Endothelial cell (in vitro differentiated cells): ENCODE results near the gene VPS13D. TPM values are rescaled to one million over a fixed set of nuclear protein-coding genes. Genes with fewer than 3 reads are reported as not detected.

ENCODE experiments used
- DNase-seq: peaks from one replicate; pipeline ENCODE4 v3.0.0; 2021; ENCODE audit warnings: low spot score
- H3K27ac Mint-ChIP-seq: one replicate; pipeline ENCODE4 v1.8.0; 2021; ENCODE audit warnings: mixed read lengths, inconsistent platforms; ENCODE audit not compliant: unreplicated experiment
- H3K27me3 Mint-ChIP-seq: one replicate; pipeline ENCODE4 v1.8.0; 2021; ENCODE audit warnings: mild to moderate bottlenecking, moderate library complexity, mixed read lengths, inconsistent platforms; ENCODE audit not compliant: unreplicated experiment
- H3K36me3 Mint-ChIP-seq: one replicate; pipeline ENCODE4 v1.8.0; 2021; ENCODE audit warnings: mild to moderate bottlenecking, low read depth, mixed read lengths, inconsistent platforms; ENCODE audit not compliant: unreplicated experiment
- H3K4me1 Mint-ChIP-seq: one replicate; pipeline ENCODE4 v1.8.0; 2021; ENCODE audit warnings: mild to moderate bottlenecking, mixed read lengths, inconsistent platforms; ENCODE audit not compliant: unreplicated experiment
- H3K4me3 Mint-ChIP-seq: one replicate; pipeline ENCODE4 v1.8.0; 2021; ENCODE audit warnings: mild to moderate bottlenecking, mixed read lengths, inconsistent platforms; ENCODE audit not compliant: unreplicated experiment
- H3K9me3 Mint-ChIP-seq: one replicate; pipeline ENCODE4 v1.8.0; 2021; ENCODE audit warnings: mixed read lengths, inconsistent platforms; ENCODE audit not compliant: unreplicated experiment
- CTCF ChIP-seq: fragments of 200-600 bp; sonication (generic); IDR thresholded peaks from one replicate; pipeline ENCODE4 v1.5.0; 2021; ENCODE audit warnings: antibody characterized with exemption; ENCODE audit not compliant: unreplicated experiment
- total RNA-seq: library from RNA; stranded (reverse); fragmentation: NEBNext Ultra II Directional; extraction: Animal tissue kit (Norgen Biotek cat#: 25700); gene quantifications from one replicate; pipeline ENCODE4 v1.2.1, GENCODE V29; 2021; ENCODE audit not compliant: unreplicated experiment

Gene VPS13D
- total RNA-seq, 1 donor from 2014 or later, result 37.8 TPM

- Mint-ChIP-seq H3K27me3 (no peaks in the 10 kb centered on the region), H3K4me1 (peaks cover 51% of the 10 kb centered on the region), H3K27ac (no peak overlapping the region), H3K4me3 (no peak overlapping the region), H3K36me3 (peaks cover 16% of the 10 kb centered on the region), H3K9me3 (no peaks in the 10 kb centered on the region)
- no peak for TF ChIP-seq CTCF
- DNase-seq, result no peak
Observed at GRCh38 chr1:12457771-12458170, 227.9 kb downstream of the VPS13D start.

- no peak overlapping the region for H3K4me3 Mint-ChIP-seq
- peaks cover 21% of the 10 kb centered on the region for H3K36me3 Mint-ChIP-seq
- H3K27ac Mint-ChIP-seq, result no peak overlapping the region
- no peaks in the 10 kb centered on the region for H3K9me3 Mint-ChIP-seq
- peaks cover 43% of the 10 kb centered on the region for H3K4me1 Mint-ChIP-seq
- no peak for DNase-seq
- TF ChIP-seq CTCF, result no peak
- peaks cover 2% of the 10 kb centered on the region for H3K27me3 Mint-ChIP-seq
Observed at GRCh38 chr1:12458571-12458970, 228.7 kb downstream of the VPS13D start.

GRCh38 chr1:12460121-12460520 is 230.3 kb downstream of the VPS13D start:
- Mint-ChIP-seq H3K9me3 (no peaks in the 10 kb centered on the region), H3K4me1 (peaks cover 28% of the 10 kb centered on the region), H3K27me3 (peaks cover 2% of the 10 kb centered on the region), H3K4me3 (no peak overlapping the region), H3K27ac (no peak overlapping the region), H3K36me3 (peaks cover 25% of the 10 kb centered on the region)
- TF ChIP-seq CTCF, result no peak
- no peak for DNase-seq

- H3K36me3 Mint-ChIP-seq, result peaks cover 27% of the 10 kb centered on the region
- H3K27ac Mint-ChIP-seq, result no peak overlapping the region
- H3K27me3 Mint-ChIP-seq, result peaks cover 2% of the 10 kb centered on the region
- H3K4me1 Mint-ChIP-seq, result peaks cover 26% of the 10 kb centered on the region
- DNase-seq, result no peak
- no peak overlapping the region for H3K4me3 Mint-ChIP-seq
- no peaks in the 10 kb centered on the region for H3K9me3 Mint-ChIP-seq
- TF ChIP-seq CTCF, result no peak
Observed at GRCh38 chr1:12460911-12461621, 231.2 kb downstream of the VPS13D start.

- H3K36me3 Mint-ChIP-seq, result peaks cover 27% of the 10 kb centered on the region
- DNase-seq, result no peak
- H3K27ac Mint-ChIP-seq, result no peak overlapping the region
- TF ChIP-seq CTCF, result no peak
- peaks cover 2% of the 10 kb centered on the region for H3K27me3 Mint-ChIP-seq
- H3K4me1 Mint-ChIP-seq, result peaks cover 24% of the 10 kb centered on the region
- H3K9me3 Mint-ChIP-seq, result no peaks in the 10 kb centered on the region
- no peak overlapping the region for H3K4me3 Mint-ChIP-seq
Observed at GRCh38 chr1:12461754-12462153, 231.9 kb downstream of the VPS13D start.
